Measurements from ENCODE around the gene FGF22. TPM values are rescaled to one million over a fixed set of nuclear protein-coding genes. Genes with fewer than 3 reads are reported as not detected.
A peak's percentile ranks its signal among the peaks of the same experiment; 100 is the strongest.

Gene FGF22
- total RNA-seq, result not detected in 2 replicates

- no peaks in the 10 kb centered on the region for H3K36me3 ChIP-seq (ENCODE audit: insufficient read depth, low read length)
- H2AFZ ChIP-seq (ENCODE audit: low read length), result peak within 1 kb of the TSS; percentile 77
- no peak within 1 kb of the TSS for H3K27ac ChIP-seq (ENCODE audit: low read depth, low read length)
- peak within 1 kb of the TSS; percentile 88 for H3K4me2 ChIP-seq (ENCODE audit: insufficient read depth, low read length)
- no peaks in the 10 kb centered on the region for H3K27me3 ChIP-seq (ENCODE audit: insufficient read depth, low read length)
- TF ChIP-seq CTCF (IDR thresholded peaks at IDR 0.05; ENCODE audit: extremely low read depth, low read depth, low read length), result no peak
- H4K20me1 ChIP-seq (ENCODE audit: insufficient read depth, low read length), result peaks cover 3% of the 10 kb centered on the region
- no peaks in the 10 kb centered on the region for H3K9me3 ChIP-seq (ENCODE audit: low read depth, low read length)
- H3K4me3 ChIP-seq (ENCODE audit: insufficient read depth, low read length), result peak within 1 kb of the TSS; percentile 67
- DNase-seq (ENCODE audit: insufficient read length, low spot score, missing footprints), result peak; percentile 100
- no peaks in the 10 kb centered on the region for H3K79me2 ChIP-seq (ENCODE audit: insufficient read depth, low read length)
- H3K4me1 ChIP-seq (ENCODE audit: insufficient read depth, low read length), result peaks cover 4% of the 10 kb centered on the region
Observed at GRCh38 chr19:639253-640160, at the start of gene FGF22. FGF22 (plus strand) TSS chr19:639879; CDS start chr19:639926, 47 bp downstream.

- no peak overlapping the region for H3K27ac ChIP-seq (ENCODE audit: low read depth, low read length)
- H3K79me2 ChIP-seq (ENCODE audit: insufficient read depth, low read length), result no peaks in the 10 kb centered on the region
- no peaks in the 10 kb centered on the region for H3K9me3 ChIP-seq (ENCODE audit: low read depth, low read length)
- H3K27me3 ChIP-seq (ENCODE audit: insufficient read depth, low read length), result peaks cover 23% of the 10 kb centered on the region
- no peaks in the 10 kb centered on the region for H3K36me3 ChIP-seq (ENCODE audit: insufficient read depth, low read length)
- peaks cover 18% of the 10 kb centered on the region for H4K20me1 ChIP-seq (ENCODE audit: insufficient read depth, low read length)
- no peak for DNase-seq (ENCODE audit: insufficient read length, low spot score, missing footprints)
- H2AFZ ChIP-seq (ENCODE audit: low read length), result no peak overlapping the region
- H3K4me2 ChIP-seq (ENCODE audit: insufficient read depth, low read length), result no peak overlapping the region
- no peak overlapping the region for H3K4me3 ChIP-seq (ENCODE audit: insufficient read depth, low read length)
- H3K4me1 ChIP-seq (ENCODE audit: insufficient read depth, low read length), result peaks cover 18% of the 10 kb centered on the region
- no peak for TF ChIP-seq CTCF (IDR thresholded peaks at IDR 0.05; ENCODE audit: extremely low read depth, low read depth, low read length)
Observed at GRCh38 chr19:590396-590745, 49.3 kb upstream of the FGF22 start.

GRCh38 chr19:590750-591098 is 49.0 kb upstream of the FGF22 start:
- H3K4me2 ChIP-seq (ENCODE audit: insufficient read depth, low read length), result no peak overlapping the region
- no peak overlapping the region for H3K4me3 ChIP-seq (ENCODE audit: insufficient read depth, low read length)
- DNase-seq (ENCODE audit: insufficient read length, low spot score, missing footprints), result no peak
- no peak for TF ChIP-seq CTCF (IDR thresholded peaks at IDR 0.05; ENCODE audit: extremely low read depth, low read depth, low read length)
- peaks cover 18% of the 10 kb centered on the region for H3K4me1 ChIP-seq (ENCODE audit: insufficient read depth, low read length)
- no peaks in the 10 kb centered on the region for H3K9me3 ChIP-seq (ENCODE audit: low read depth, low read length)
- no peak overlapping the region for H3K27ac ChIP-seq (ENCODE audit: low read depth, low read length)
- H3K36me3 ChIP-seq (ENCODE audit: insufficient read depth, low read length), result no peaks in the 10 kb centered on the region
- no peak overlapping the region for H2AFZ ChIP-seq (ENCODE audit: low read length)
- peaks cover 18% of the 10 kb centered on the region for H4K20me1 ChIP-seq (ENCODE audit: insufficient read depth, low read length)
- no peaks in the 10 kb centered on the region for H3K79me2 ChIP-seq (ENCODE audit: insufficient read depth, low read length)
- peaks cover 23% of the 10 kb centered on the region for H3K27me3 ChIP-seq (ENCODE audit: insufficient read depth, low read length)

- Histone ChIP-seq H3K27me3 (ENCODE audit: insufficient read depth, low read length) (peaks cover 23% of the 10 kb centered on the region), H3K36me3 (ENCODE audit: insufficient read depth, low read length) (no peaks in the 10 kb centered on the region), H3K79me2 (ENCODE audit: insufficient read depth, low read length) (no peaks in the 10 kb centered on the region), H2AFZ (ENCODE audit: low read length) (no peak overlapping the region), H4K20me1 (ENCODE audit: insufficient read depth, low read length) (peaks cover 14% of the 10 kb centered on the region), H3K4me3 (ENCODE audit: insufficient read depth, low read length) (no peak overlapping the region), H3K4me2 (ENCODE audit: insufficient read depth, low read length) (no peak overlapping the region), H3K9me3 (ENCODE audit: low read depth, low read length) (no peaks in the 10 kb centered on the region), H3K27ac (ENCODE audit: low read depth, low read length) (no peak overlapping the region), H3K4me1 (ENCODE audit: insufficient read depth, low read length) (peaks cover 18% of the 10 kb centered on the region)
- TF ChIP-seq CTCF (IDR thresholded peaks at IDR 0.05; ENCODE audit: extremely low read depth, low read depth, low read length), result no peak
- peak; percentile 96 for DNase-seq (ENCODE audit: insufficient read length, low spot score, missing footprints)
Observed at GRCh38 chr19:591099-591958, 48.4 kb upstream of the FGF22 start.
